Thyroid gland (tissue), 4 donors: ENCODE measurements around the gene RASL11B.
A peak's percentile ranks its signal among the peaks of the same experiment; 100 is the strongest.

Experiments used
- CTCF ChIP-seq, 6 experiments: fragments of 200-600 bp in 3 of 6; fragments of 450-650 bp in 3 of 6; sonication (generic) in 3 of 6; IDR thresholded peaks; one replicate each; pipeline ENCODE4 v1.5.1; 2016 to 2019; ENCODE audit warnings: antibody characterized with exemption in 6 of 6, mild to moderate bottlenecking in 2 of 6, inconsistent platforms in 1 of 6, moderate library complexity in 1 of 6
- POLR2A ChIP-seq, 2 donors: fragments of 450-650 bp; IDR thresholded peaks; one replicate each; pipeline ENCODE4 v1.6.1; 2017; ENCODE audit warnings: antibody characterized with exemption in 2 of 2, mild to moderate bottlenecking in 2 of 2, moderate library complexity in 1 of 2

GRCh38 chr4:52911684-52912294 lies 49.7 kb downstream of the RASL11B start:
- TF ChIP-seq POLR2A (IDR thresholded peaks at IDR 0.05) (no peak), CTCF (IDR thresholded peaks at IDR 0.05) (peak in 5 of 6 experiments; percentile 29 to 72 (median 48))
